Stomach smooth muscle (tissue), 2 donors: ENCODE results near the gene CCDC92B.

Experiments used
- H3K27ac ChIP-seq: one replicate; pipeline ENCODE4 v1.7.0; 2013; ENCODE audit warnings: mild to moderate bottlenecking, low read length, inconsistent platforms
- H3K27me3 ChIP-seq, 2 donors: one replicate each; pipeline ENCODE4 v1.7.0; 2013; ENCODE audit warnings: low read length in 2 of 2; ENCODE audit not compliant: insufficient read depth in 2 of 2, control insufficient read depth in 1 of 2
- H3K36me3 ChIP-seq, 2 donors: one replicate each; pipeline ENCODE4 v1.7.0; 2013; ENCODE audit warnings: low read length in 2 of 2; ENCODE audit not compliant: control insufficient read depth in 2 of 2, insufficient read depth in 2 of 2
- H3K4me1 ChIP-seq: one replicate; pipeline ENCODE4 v1.7.0; 2013; ENCODE audit warnings: low read length; ENCODE audit not compliant: control insufficient read depth, insufficient read depth
- H3K4me3 ChIP-seq, 2 donors: one replicate each; pipeline ENCODE4 v1.7.0; 2013; ENCODE audit warnings: low read length in 2 of 2
- H3K9ac ChIP-seq, 2 donors: one replicate each; pipeline ENCODE4 v1.7.0; 2013; ENCODE audit warnings: low read length in 2 of 2, mild to moderate bottlenecking in 1 of 2
- H3K9me3 ChIP-seq, 2 donors: one replicate each; pipeline ENCODE4 v1.7.0; 2013; ENCODE audit warnings: low read length in 2 of 2; ENCODE audit not compliant: control insufficient read depth in 2 of 2
- donor health status: healthy.
- donor health status: Pancreatic carcinoma.

The CCDC92B gene

DNA sequence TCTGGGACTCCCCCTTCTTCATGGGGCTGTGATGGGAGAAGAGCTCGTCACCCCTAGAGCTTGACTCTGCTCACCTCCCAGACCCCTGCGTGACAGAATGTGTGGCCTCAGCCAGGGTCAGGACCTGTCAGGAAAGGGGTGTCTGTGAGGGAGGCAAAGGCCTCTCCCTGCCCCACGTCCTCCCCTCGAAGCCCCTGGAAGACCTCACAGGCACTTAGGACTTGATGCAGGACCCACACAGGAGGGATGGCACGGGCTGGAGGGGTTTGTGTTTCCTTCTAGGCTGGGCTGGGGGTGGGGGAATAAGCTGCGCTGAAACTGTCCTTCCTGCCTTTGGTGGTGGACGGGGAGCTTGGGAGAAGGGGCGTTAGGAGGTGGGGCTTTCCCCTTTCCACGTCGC is 26.8 kb downstream of the CCDC92B start:
- no peak overlapping the region for H3K4me3 ChIP-seq
- no peak overlapping the region for H3K9ac ChIP-seq
- peaks cover 7% of the 10 kb centered on the region for H3K4me1 ChIP-seq
- H3K9me3 ChIP-seq: no peaks in the 10 kb centered on the region
- H3K36me3 ChIP-seq: no peaks in the 10 kb centered on the region
- no peak overlapping the region for H3K27ac ChIP-seq
- H3K27me3 ChIP-seq: peaks cover 21 to 24% of the 10 kb centered on the region in 2 donors

DNA sequence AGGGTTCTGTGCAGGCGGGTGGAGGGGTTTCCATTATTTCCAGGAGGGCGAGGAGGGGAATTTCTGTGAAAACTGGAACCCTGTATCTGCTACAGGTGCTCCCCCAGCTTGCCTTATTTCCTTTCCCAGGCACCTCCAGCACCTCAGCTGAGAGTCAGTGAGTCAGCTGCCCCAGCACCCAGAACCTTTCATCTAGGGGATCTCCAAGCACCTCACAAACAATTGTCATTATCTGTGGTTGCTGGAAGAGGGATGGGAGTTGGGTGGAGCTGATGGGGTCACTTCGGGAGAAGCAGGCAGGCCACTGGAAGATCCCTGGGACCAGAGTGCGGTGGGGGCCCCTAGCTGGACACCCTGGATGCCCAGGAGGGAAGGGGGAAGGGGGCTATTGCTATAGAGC is 27.8 kb downstream of the CCDC92B start:
- Histone ChIP-seq H3K27me3 (peaks cover 14 to 16% of the 10 kb centered on the region in 2 donors), H3K9ac (no peak overlapping the region), H3K4me3 (no peak overlapping the region), H3K36me3 (no peaks in the 10 kb centered on the region), H3K9me3 (no peaks in the 10 kb centered on the region), H3K4me1 (peaks cover 7% of the 10 kb centered on the region), H3K27ac (no peak overlapping the region)

DNA sequence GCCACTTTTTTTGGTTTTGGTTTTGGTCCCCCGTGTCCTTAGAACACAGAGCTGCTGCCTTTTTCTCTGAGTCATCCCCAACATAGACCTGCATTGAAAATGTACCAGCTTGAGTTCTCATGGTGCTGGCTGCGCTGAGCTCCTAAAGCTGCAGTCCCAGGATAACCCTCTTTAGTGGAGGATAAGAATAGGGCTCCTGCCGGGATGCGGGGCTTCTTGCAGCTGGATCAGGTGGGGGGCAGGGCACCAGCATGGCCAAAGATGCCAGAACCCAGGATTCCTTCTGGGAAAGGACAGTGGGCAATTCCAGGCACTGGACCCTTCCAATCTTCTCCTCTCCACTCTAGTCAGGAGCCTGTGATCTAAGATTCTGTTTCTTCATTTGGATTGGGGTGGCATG is 29.6 kb downstream of the CCDC92B start:
- Histone ChIP-seq H3K4me3 (no peak overlapping the region), H3K27me3 (peaks cover 7 to 8% of the 10 kb centered on the region in 2 donors), H3K36me3 (no peaks in the 10 kb centered on the region), H3K27ac (no peak overlapping the region), H3K9ac (no peak overlapping the region), H3K4me1 (peaks cover 7% of the 10 kb centered on the region), H3K9me3 (no peaks in the 10 kb centered on the region)

DNA sequence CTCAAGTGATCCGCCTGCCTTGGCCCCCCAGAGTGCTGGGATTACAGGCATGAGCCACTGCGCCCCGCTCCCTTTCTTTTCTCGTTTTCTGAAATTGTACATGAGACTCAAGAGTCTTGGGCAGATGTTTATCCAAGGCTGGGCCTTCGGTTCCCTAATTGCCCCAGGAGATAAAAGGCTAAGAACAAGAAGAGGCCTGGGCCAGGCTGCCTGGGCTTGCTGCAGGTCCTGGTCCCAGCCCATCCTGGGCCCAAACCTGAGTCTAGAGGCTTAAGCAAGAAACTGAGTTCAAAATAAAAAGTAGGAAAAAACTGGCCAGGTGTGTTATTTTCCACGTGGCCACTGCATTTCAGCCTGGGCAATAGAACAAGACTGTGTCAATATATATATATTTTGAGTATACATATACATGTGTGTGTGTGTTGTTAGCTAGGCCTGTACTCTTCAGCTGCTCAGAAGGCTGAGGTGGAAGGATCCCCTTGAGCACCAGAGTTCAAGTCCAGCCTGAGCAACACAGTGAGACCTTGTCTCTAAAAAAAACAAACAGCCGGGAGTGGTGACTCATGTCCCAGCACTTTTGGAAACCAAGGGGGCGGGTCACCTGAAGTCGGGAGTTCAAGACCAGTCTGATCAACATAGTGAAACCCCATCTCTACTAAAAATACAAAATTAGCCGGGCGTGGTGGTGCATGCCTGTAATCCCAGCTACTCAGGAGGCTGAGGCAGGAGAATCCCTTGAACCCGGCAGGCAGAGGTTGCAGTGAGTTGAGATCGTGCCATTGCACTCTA is 31.1 kb downstream of the CCDC92B start:
- H3K27me3 ChIP-seq: peaks cover 0 to 3% of the 10 kb centered on the region in 2 donors
- H3K9ac ChIP-seq: no peak overlapping the region
- H3K4me3 ChIP-seq: no peak overlapping the region
- H3K4me1 ChIP-seq: no peaks in the 10 kb centered on the region
- no peaks in the 10 kb centered on the region for H3K9me3 ChIP-seq
- no peak overlapping the region for H3K27ac ChIP-seq
- H3K36me3 ChIP-seq: no peaks in the 10 kb centered on the region

DNA sequence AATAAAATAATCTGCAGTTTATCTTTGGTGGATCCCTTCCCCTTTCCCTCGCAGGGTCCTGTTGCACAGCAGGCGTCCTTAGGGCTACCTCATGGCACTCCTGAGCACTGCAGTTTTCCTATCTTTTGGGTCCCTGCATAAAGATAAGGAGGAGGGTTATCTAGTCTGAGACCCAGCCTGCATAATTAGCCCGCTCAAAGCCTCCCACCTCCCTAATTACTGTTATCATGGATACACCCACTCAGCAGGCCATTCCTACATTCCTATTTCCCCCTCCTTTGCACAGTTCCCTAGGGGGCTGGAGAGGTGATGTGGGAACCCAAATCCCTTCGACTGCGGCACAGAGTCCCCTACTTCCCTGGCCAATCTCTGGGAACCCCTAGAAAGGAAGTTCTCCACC is 32.8 kb downstream of the CCDC92B start:
- H3K4me1 ChIP-seq: peaks cover 12% of the 10 kb centered on the region

DNA sequence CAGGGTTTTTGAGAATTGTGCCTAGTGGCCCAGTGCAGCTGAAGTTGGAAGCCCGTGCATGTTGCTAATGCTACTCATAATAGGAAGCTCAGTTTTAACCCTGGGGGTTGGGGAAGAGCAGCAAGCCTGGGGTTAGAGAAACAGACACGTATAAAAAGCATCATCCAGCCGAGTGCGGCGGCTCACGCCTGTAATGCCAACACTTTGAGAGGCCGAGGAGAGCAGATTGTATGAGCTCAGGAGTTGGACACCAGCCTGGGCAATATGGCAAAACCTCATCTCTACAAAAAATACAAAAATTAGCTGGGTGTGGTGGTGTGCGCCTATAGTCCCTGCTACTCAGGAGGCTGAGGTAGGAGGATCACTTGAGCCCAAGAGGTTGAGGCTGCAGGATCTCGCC is 35.6 kb downstream of the CCDC92B start:
- no peaks in the 10 kb centered on the region for H3K9me3 ChIP-seq
- no peaks in the 10 kb centered on the region for H3K36me3 ChIP-seq
- no peak overlapping the region for H3K4me3 ChIP-seq
- H3K27me3 ChIP-seq: no peaks in the 10 kb centered on the region
- H3K9ac ChIP-seq: no peak overlapping the region
- H3K4me1 ChIP-seq: peaks cover 36% of the 10 kb centered on the region
- no peak overlapping the region for H3K27ac ChIP-seq

More for the DNA sequence above, 32.8 kb downstream of the CCDC92B start:
- Histone ChIP-seq H3K4me3 (no peak overlapping the region), H3K27ac (no peak overlapping the region), H3K27me3 (no peaks in the 10 kb centered on the region), H3K9me3 (no peaks in the 10 kb centered on the region), H3K36me3 (no peaks in the 10 kb centered on the region), H3K9ac (no peak overlapping the region)

DNA sequence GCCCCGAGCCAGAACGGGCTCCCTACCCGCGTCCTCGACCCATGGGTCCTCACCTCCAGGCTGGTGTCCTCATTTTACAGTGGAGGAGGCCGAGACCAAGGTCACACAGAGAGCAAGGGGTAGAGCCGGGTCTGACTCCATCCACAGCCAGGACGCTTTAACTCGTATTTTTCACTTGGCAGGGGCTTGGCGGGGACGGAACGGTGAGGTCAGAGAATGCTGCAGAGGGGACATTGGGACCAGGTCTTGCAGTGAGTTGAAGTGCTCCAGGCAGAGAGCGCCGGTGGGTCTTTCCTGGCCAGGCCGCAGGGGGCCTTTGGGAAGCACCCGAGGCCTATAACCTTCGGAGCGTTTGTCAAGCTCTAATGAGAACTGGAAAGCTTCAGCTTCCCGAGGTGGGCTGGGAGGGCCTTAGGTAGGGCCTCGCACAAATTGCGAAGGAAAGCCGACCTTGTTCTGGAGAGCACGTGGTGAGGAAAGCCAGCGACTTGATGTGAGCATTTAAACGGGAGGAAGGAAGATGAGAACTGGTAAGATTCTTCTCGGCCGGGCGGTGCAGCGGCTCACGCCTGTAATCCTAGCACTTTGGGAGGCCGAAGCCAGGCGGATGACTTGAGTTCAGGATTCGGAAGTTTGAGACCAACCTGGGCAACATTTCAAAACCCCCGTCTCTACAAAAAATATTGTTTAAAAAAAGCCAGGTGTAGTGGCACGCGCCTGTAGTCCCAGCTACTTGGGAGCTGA is 37.0 kb downstream of the CCDC92B start:
- H3K36me3 ChIP-seq: no peaks in the 10 kb centered on the region
- no peaks in the 10 kb centered on the region for H3K27me3 ChIP-seq
- peak overlapping the region; percentile 88 to 96 for H3K4me3 ChIP-seq
- H3K9ac ChIP-seq: peak overlapping the region; percentile 88 to 91
- no peaks in the 10 kb centered on the region for H3K9me3 ChIP-seq
- peaks cover 50% of the 10 kb centered on the region for H3K4me1 ChIP-seq
- H3K27ac ChIP-seq: peak overlapping the region; percentile 79

DNA sequence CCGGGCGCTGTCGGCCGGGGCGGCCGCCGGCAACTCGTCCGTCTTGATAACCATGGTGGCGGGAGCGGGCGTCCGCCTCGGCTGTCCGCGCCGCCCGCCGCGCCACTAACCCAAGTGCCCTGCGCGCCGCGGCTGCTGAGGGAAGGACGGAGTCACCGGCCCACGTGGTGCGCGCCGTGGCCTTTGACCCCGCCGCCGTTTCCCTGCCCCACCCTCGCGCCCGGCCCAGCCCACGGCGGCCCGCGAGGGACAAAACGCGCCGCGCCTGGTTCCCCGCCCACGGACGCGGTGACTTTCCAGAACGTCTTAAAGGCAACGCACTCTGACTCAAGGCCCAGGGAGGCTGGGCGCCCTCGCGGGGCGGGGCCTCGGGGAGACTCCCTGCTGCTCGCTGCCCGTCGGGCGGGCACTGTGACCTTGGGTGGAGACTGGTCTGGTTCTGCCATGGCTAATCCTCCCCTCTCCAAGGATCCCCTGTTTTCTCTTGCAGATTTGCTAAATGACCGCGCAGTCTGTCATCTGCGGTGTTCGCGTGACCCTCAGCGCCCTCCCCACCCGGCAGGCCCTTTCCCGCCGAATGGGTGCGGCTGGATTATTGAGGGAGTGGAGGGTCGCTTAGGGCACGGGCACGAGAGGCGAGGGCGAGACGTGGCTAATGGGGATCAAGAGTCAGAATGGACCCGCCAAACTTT is 37.7 kb downstream of the CCDC92B start, which contains the start of gene CLUH:
Gene CLUH, minus strand, starts transcription at position 157 of the 692 bp plus-strand sequence. Its CDS starts 103 bp downstream, at position 54.
- H3K4me1 ChIP-seq: peaks cover 57% of the 10 kb centered on the region

DNA sequence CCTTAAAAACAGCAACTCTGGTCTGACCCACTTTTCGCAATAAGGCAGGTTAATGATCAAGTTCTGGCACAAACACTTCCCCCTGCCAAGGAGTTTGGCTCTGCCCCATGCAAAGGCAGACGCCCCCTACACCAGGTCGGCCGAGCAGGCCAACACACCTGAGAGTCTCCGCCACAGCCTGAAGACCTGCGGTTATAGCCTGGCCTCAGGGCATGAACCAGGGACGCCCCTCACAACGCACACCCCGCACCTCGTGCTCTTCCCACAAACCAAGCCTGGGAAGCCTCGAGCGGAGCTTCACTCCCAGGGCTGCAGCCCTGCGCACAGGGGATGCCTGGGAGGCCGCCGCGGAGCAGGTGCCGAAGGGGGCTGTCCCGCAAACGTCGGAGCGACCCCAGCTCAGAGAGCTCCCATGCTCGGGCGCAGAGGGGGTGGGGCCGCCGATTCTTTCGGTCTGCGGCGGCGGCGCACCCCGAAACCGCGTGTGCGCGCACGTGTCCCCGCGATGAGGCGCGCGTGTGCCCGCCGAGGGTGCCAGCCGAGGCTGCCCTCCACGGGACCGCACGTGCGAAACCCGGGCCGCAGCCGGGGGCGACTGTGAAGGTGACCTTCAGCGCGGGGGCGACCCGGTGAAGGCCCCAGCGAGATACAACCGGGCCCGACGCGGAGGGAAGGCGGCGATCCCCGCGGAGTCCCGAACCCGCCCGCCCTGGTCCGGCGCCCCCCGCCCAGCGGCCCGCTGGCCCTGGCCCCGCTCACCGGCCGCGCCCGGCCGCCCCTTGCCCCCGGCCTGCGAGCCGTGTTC is 38.4 kb downstream of the CCDC92B start:
- peak overlapping the region; percentile 31 for H3K27ac ChIP-seq
- H3K4me3 ChIP-seq: peak overlapping the region; percentile 88 to 91
- H3K36me3 ChIP-seq: no peaks in the 10 kb centered on the region
- H3K9me3 ChIP-seq: no peaks in the 10 kb centered on the region
- H3K9ac ChIP-seq: peak overlapping the region; percentile 71 to 78
- H3K27me3 ChIP-seq: no peaks in the 10 kb centered on the region
- H3K4me1 ChIP-seq: peaks cover 63% of the 10 kb centered on the region

More for the DNA sequence above, 37.7 kb downstream of the CCDC92B start, which contains the start of gene CLUH:
- H3K27ac ChIP-seq: peak within 1 kb of the TSS; percentile 79
- H3K27me3 ChIP-seq: no peaks in the 10 kb centered on the region
- H3K9ac ChIP-seq: peak within 1 kb of the TSS; percentile 88 to 91
- peak within 1 kb of the TSS; percentile 88 to 96 for H3K4me3 ChIP-seq
- H3K9me3 ChIP-seq: no peaks in the 10 kb centered on the region
- no peaks in the 10 kb centered on the region for H3K36me3 ChIP-seq
